H1 (cell line): ENCODE results near the gene PCYT2. TPM values are rescaled to one million over a fixed set of nuclear protein-coding genes. Genes with fewer than 3 reads are reported as not detected.

Experiments used
- CTCF ChIA-PET: fragments of 300-600 bp; sonication (Branson Sonifier 250); formaldehyde crosslinking; loops from one replicate; lab custom pipeline; 2021; ENCODE audit not compliant: partially characterized antibody; lab: Charles Lee
- POLR2A ChIA-PET: fragments of 300-600 bp; sonication (Branson Sonifier 250); formaldehyde crosslinking; loops from one replicate; lab custom pipeline; 2021; ENCODE audit warnings: inconsistent platforms; ENCODE audit not compliant: partially characterized antibody; lab: Charles Lee
- DNase-seq, 2 experiments: peaks; one replicate each; pipeline versions ENCODE4 v3.0.0 to v3.0.0-alpha.2; 2010 to 2022; ENCODE audit warnings: low spot score in 2 of 2, low read depth in 1 of 2, mixed read lengths in 1 of 2
- FAIRE-seq: peaks from 2 replicates; lab custom pipeline; 2011; peaks lifted over from hg19 to GRCh38; lab: Jason Lieb, UNC
- H2AFZ ChIP-seq: 2 replicates; pipeline ENCODE4 v1.8.1; 2012; ENCODE audit warnings: low read length, inconsistent platforms
- H2AK5ac ChIP-seq: 2 replicates; pipeline ENCODE4 v1.6.1; 2013; ENCODE audit warnings: low read depth, low read length
- H2BK120ac ChIP-seq: replicated peaks from 2 replicates; pipeline ENCODE3; 2013; ENCODE audit warnings: low read depth, low read length, inconsistent platforms
- H2BK12ac ChIP-seq: 2 replicates; pipeline ENCODE4 v1.6.1; 2013; ENCODE audit warnings: low read depth, low read length
- H2BK15ac ChIP-seq: 2 replicates; pipeline ENCODE4 v1.6.1; 2013; ENCODE audit warnings: low read length
- H2BK20ac ChIP-seq: 2 replicates; pipeline ENCODE4 v1.6.1; 2013; ENCODE audit warnings: low read length
- H2BK5ac ChIP-seq: 2 replicates; pipeline ENCODE4 v1.6.1; 2013; ENCODE audit warnings: low read depth, low read length
- H3K14ac ChIP-seq: 2 replicates; pipeline ENCODE4 v1.6.1; 2013; ENCODE audit warnings: inconsistent platforms; ENCODE audit not compliant: insufficient read length
- H3K18ac ChIP-seq: 2 replicates; pipeline ENCODE4 v1.6.1; 2013; ENCODE audit warnings: low read length; ENCODE audit errors: extremely low read depth
- H3K23ac ChIP-seq: 2 replicates; pipeline ENCODE4 v1.6.1; 2013; ENCODE audit warnings: inconsistent platforms; ENCODE audit not compliant: insufficient read length
- H3K23me2 ChIP-seq: 2 replicates; pipeline ENCODE4 v1.6.1; 2013; ENCODE audit warnings: low read depth, low read length
- H3K27ac ChIP-seq: 2 replicates; pipeline ENCODE4 v1.6.1; 2011; ENCODE audit warnings: low read depth, low read length, inconsistent platforms
- H3K27me3 ChIP-seq, 4 experiments: replicated peaks in 1 of 4; 1 replicate in 1 of 4; 2 replicates in 3 of 4; pipeline versions ENCODE4 v1.6.1 to v1.8.1; 2011 to 2013; ENCODE audit warnings: low read length in 3 of 4, mild to moderate bottlenecking in 3 of 4, inconsistent platforms in 2 of 4, mixed read lengths in 2 of 4, moderate library complexity in 1 of 4; ENCODE audit not compliant: control insufficient read depth in 3 of 4, insufficient read depth in 3 of 4; ENCODE audit errors: extremely low read depth in 1 of 4
- H3K36me3 ChIP-seq, 4 experiments: 2 replicates each; pipeline versions ENCODE4 v1.6.1 to v1.8.1; 2011 to 2013; ENCODE audit warnings: mild to moderate bottlenecking in 4 of 4, low read length in 3 of 4, moderate library complexity in 2 of 4, control low read depth in 1 of 4, inconsistent platforms in 1 of 4; ENCODE audit not compliant: insufficient read depth in 4 of 4, control insufficient read depth in 2 of 4
- H3K4ac ChIP-seq: replicated peaks from 2 replicates; pipeline ENCODE3; 2013; ENCODE audit warnings: low read length, low read depth, mixed read lengths, inconsistent platforms; ENCODE audit not compliant: insufficient read length
- H3K4me1 ChIP-seq, 4 experiments: replicated peaks in 1 of 4; 1 replicate in 1 of 4; 2 replicates in 3 of 4; pipeline versions ENCODE4 v1.6.1 to v1.8.1; 2011 to 2013; ENCODE audit warnings: low read length in 3 of 4, inconsistent platforms in 2 of 4, mixed read lengths in 1 of 4; ENCODE audit not compliant: insufficient read depth in 4 of 4, control insufficient read depth in 3 of 4
- H3K4me2 ChIP-seq, 2 experiments: 2 replicates each; pipeline versions ENCODE4 v1.6.1 to v1.8.1; 2011 to 2013; ENCODE audit warnings: low read depth in 2 of 2, low read length in 2 of 2, control low read depth in 1 of 2, inconsistent platforms in 1 of 2, mild to moderate bottlenecking in 1 of 2; ENCODE audit not compliant: insufficient read depth in 1 of 2
- H3K4me3 ChIP-seq, 4 experiments: fragments of 200-600, 300-600 bp in 1 of 4; sonication (generic), shearing (Covaris generic), sonication (Bioruptor Twin) in 1 of 4; 2 replicates each; pipeline versions ENCODE4 v1.5.1 to v1.8.1; 2011 to 2016; ENCODE audit warnings: low read length in 4 of 4, low read depth in 3 of 4, control low read depth in 2 of 4, inconsistent platforms in 2 of 4, mild to moderate bottlenecking in 2 of 4, mixed read lengths in 1 of 4, moderate library complexity in 1 of 4; ENCODE audit not compliant: insufficient read depth in 2 of 4; ENCODE audit errors: extremely low read depth in 1 of 4
- H3K56ac ChIP-seq: replicated peaks from 2 replicates; pipeline ENCODE3; 2013; ENCODE audit warnings: low read depth, mild to moderate bottlenecking, mixed read lengths, low read length, inconsistent platforms; ENCODE audit not compliant: insufficient read length
- H3K79me1 ChIP-seq: 2 replicates; pipeline ENCODE4 v1.6.1; 2013; ENCODE audit warnings: low read depth, low read length, control low read depth
- H3K79me2 ChIP-seq, 2 experiments: 2 replicates each; pipeline versions ENCODE4 v1.6.1 to v1.8.1; 2012 to 2013; ENCODE audit warnings: low read length in 2 of 2, mild to moderate bottlenecking in 2 of 2, inconsistent platforms in 1 of 2; ENCODE audit not compliant: insufficient read depth in 2 of 2, control insufficient read depth in 1 of 2
- H3K9ac ChIP-seq, 4 experiments: replicated peaks in 1 of 4; 1 replicate in 1 of 4; 2 replicates in 3 of 4; pipeline versions ENCODE4 v1.6.1 to v1.8.1; 2011 to 2013; ENCODE audit warnings: low read depth in 3 of 4, low read length in 3 of 4, control low read depth in 2 of 4, mild to moderate bottlenecking in 2 of 4, moderate library complexity in 2 of 4, inconsistent platforms in 1 of 4; ENCODE audit errors: extremely low read depth in 1 of 4
- H3K9me3 ChIP-seq, 2 experiments: 2 replicates each; pipeline versions ENCODE4 v1.6.1 to v1.8.1; 2012 to 2013; ENCODE audit warnings: mild to moderate bottlenecking in 2 of 2, moderate library complexity in 2 of 2, control low read depth in 1 of 2, inconsistent platforms in 1 of 2, low read depth in 1 of 2, low read length in 1 of 2, mixed read lengths in 1 of 2; ENCODE audit not compliant: insufficient read depth in 2 of 2
- H4K20me1 ChIP-seq, 2 experiments: replicated peaks in 1 of 2; 2 replicates each; pipeline versions ENCODE3 to v1.8.1; 2011 to 2013; ENCODE audit warnings: inconsistent platforms in 2 of 2, low read length in 2 of 2, mild to moderate bottlenecking in 1 of 2; ENCODE audit not compliant: insufficient read depth in 2 of 2, control insufficient read depth in 1 of 2
- H4K5ac ChIP-seq: 2 replicates; pipeline ENCODE4 v1.6.1; 2013; ENCODE audit warnings: low read length, low read depth, mixed read lengths, inconsistent platforms; ENCODE audit not compliant: insufficient read length
- H4K8ac ChIP-seq: 2 replicates; pipeline ENCODE4 v1.8.0; 2013; ENCODE audit warnings: mild to moderate bottlenecking, moderate library complexity, low read length, inconsistent platforms; ENCODE audit not compliant: insufficient read depth; ENCODE audit errors: extremely low read depth
- H4K91ac ChIP-seq: replicated peaks from 2 replicates; pipeline ENCODE3; 2013; ENCODE audit warnings: low read length, mixed read lengths, inconsistent platforms; ENCODE audit not compliant: insufficient read length
- CREB1 ChIP-seq: IDR thresholded peaks from 2 replicates; pipeline ENCODE4 v1.6.1; 2012; ENCODE audit warnings: inconsistent platforms
- RBBP5 ChIP-seq: IDR thresholded peaks from 2 replicates; pipeline ENCODE4 v1.7.1; 2012; ENCODE audit warnings: low read depth, mild to moderate bottlenecking, inconsistent platforms, low read length, moderate library complexity, borderline replicate concordance
- SAP30 ChIP-seq: fragments of 300-600 bp; sonication (generic); IDR thresholded peaks from 2 replicates; pipeline ENCODE4 v1.7.1; 2012; ENCODE audit warnings: low read length, moderate library complexity, mild to moderate bottlenecking, inconsistent platforms; ENCODE audit not compliant: insufficient read depth, insufficient replicate concordance
- SIN3A ChIP-seq, 2 experiments: IDR thresholded peaks in 1 of 2; conservative IDR thresholded peaks in 1 of 2; 2 replicates each; pipeline ENCODE4 v1.6.1; 2011 to 2012; ENCODE audit warnings: low read length in 2 of 2, improper control_type of control experiment in 1 of 2, low read depth in 1 of 2, mild to moderate bottlenecking in 1 of 2
- WGBS, 2 experiments: shearing (Covaris generic) in 1 of 2; methylation state at CpG; one replicate each; pipeline versions ENCODE4 v1.1.6 to v1.1.7; 2013 to 2015; ENCODE audit warnings: low lambda C conversion rate in 2 of 2, mixed read lengths in 2 of 2, inconsistent platforms in 1 of 2, low coverage in 1 of 2, missing lambda C conversion rate in 1 of 2; ENCODE audit not compliant: insufficient replicate concordance in 2 of 2, insufficient coverage in 1 of 2, insufficient read length in 1 of 2; ENCODE audit errors: extremely low coverage in 1 of 2, missing lambda C conversion rate in 1 of 2; 5-methylcytosine and 5-hydroxymethylcytosine counted together
- polyA plus RNA-seq, 7 experiments: library from polyadenylated mRNA; depleted of rRNA in 3 of 7; stranded (reverse) in 5 of 7; unstranded in 2 of 7; fragments of >200 nt in 5 of 7; fragments of 200-250 nt in 2 of 7; gene quantifications; 1 replicate in 5 of 7; 2 replicates in 1 of 7; 4 replicates in 1 of 7; pipeline versions ENCODE4 v1.2.1 to v1.2.3, GENCODE V29; 2011 to 2013; ENCODE audit warnings: missing spikeins in 2 of 7, mixed read lengths in 2 of 7
- total RNA-seq: library from RNA; stranded (reverse); fragmentation: NEBNext Ultra II Directional; extraction: Animal tissue kit (Norgen Biotek cat#: 25700); gene quantifications from 2 replicates; pipeline ENCODE4 v1.2.1, GENCODE V29; 2021

The PCYT2 gene
- total and polyA plus RNA-seq, 2 of the 8 experiments (the other 6 are each of a cell fraction or from before 2014, with no cell fraction given): 29.9 to 31.3 TPM

DNA sequence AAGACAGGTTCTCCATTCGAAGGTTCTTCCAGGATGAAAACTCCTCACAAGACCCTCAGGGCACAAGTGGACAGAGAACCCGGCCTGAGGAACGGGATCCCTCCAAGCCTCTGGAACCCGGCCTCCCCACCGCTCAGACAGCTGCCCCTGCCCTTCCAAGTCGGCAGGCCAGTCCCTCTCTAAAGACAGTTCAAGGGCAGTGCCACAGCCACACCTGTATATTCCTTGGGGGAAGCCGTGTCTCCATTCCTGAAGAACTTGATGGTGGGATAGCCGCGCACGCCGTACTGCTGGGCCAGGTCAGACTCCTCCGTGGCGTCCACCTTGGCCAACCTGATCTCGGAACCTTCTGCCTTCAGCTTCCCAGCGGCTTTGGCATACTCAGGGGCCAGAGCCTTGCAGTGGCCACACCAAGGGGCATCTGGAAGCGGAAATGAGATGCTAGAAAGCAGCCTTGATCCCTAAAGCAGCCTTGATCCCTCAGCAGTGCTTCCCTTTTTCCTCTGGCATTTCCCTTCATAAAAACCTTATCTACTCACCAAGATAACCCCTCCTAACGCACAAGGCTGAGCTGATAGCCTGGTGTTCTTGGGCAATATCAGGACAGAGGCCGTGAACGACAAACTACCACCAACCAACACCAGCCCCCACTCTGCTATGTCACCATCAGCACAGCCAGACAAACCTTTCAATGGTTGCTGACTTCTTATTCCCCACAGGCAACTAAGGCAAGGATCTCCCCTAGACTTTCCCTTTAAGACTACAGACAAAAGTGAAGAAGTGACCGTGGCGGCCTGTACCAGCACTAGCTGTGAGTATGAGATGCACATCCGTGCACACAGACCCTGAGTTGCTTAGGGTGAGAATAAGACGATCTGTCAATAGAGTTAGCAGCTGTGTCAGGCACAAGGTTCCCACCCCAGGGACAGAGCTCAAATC, 52.0 kb downstream of the PCYT2 start:
- Histone ChIP-seq H4K20me1 (peaks cover 11 to 22% of the 10 kb centered on the region in 2 experiments), H4K91ac (no peak overlapping the region), H3K79me1 (peaks cover 13% of the 10 kb centered on the region), H3K36me3 (peaks cover 15 to 38% (median 22%) of the 10 kb centered on the region in 4 experiments; a peak in 7 of 8 replicates), H3K9me3 (no peaks in the 10 kb centered on the region), H3K27me3 (no peaks in the 10 kb centered on the region), H3K18ac (no peak overlapping the region), H2BK20ac (no peak overlapping the region), H3K4me2 (peak overlapping the region; percentile 79 to 92), H3K14ac (no peak overlapping the region), H2BK15ac (no peak overlapping the region), H3K27ac (no peak overlapping the region), H4K8ac (no peak overlapping the region), H3K79me2 (peaks cover 13 to 53% of the 10 kb centered on the region in 2 experiments), H3K4me1 (peaks cover 0 to 5% (median 5%) of the 10 kb centered on the region in 4 experiments; a peak in 5 of 7 replicates), H4K5ac (no peak overlapping the region), H3K4ac (no peak overlapping the region), H3K9ac (peak overlapping the region; percentile 69 to 98 (median 84)), H3K23me2 (peaks cover 8% of the 10 kb centered on the region), H2BK120ac (no peak overlapping the region), H2AFZ (no peak overlapping the region), H3K23ac (no peak overlapping the region), H2BK12ac (no peak overlapping the region), H3K56ac (no peak overlapping the region), H3K4me3 (peak overlapping the region; percentile 76 to 84 (median 80)), H2BK5ac (no peak overlapping the region), H2AK5ac (no peak overlapping the region; the same call in 1 of the 2 replicates)
- 80% methylated on average over 23 of the region's 23 CpGs; no CpG with 5 or more reads in 1 of the 2 experiments for WGBS, 2 experiments
- TF ChIP-seq CREB1: no peak
- no peak for TF ChIP-seq SIN3A (conservative IDR thresholded peaks at IDR 0.05 in 1 of 2, IDR thresholded peaks at IDR 0.05 in 1 of 2; ENCODE audit: low read depth in 1 of 2, low read length in 2 of 2)
- TF ChIP-seq RBBP5: no peak
- TF ChIP-seq SAP30: peak; percentile 85
- no peak for DNase-seq
- CTCF ChIA-PET: interaction anchor here (0.8 to 2.7 kb wide), 4 partner anchors 10 to 124 kb away, joined by 3 to 18 read pairs (median 6); no protein-coding TSS in a partner anchor
- POLR2A ChIA-PET: interaction anchor here (0.6 to 3.6 kb wide), 12 partner anchors 8 to 218 kb away, joined by 3 to 17 read pairs (median 4); partner anchors contain the start of genes ALYREF, ANAPC11, ARHGDIA and MRPL12
- no peak for FAIRE-seq
